ENCODE results near the gene ULK3. TPM values are rescaled to one million over a fixed set of nuclear protein-coding genes. Genes with fewer than 3 reads are reported as not detected.

ULK3 gene
- total RNA-seq, 1 donor from 2014 or later = 34.1 TPM

DNA sequence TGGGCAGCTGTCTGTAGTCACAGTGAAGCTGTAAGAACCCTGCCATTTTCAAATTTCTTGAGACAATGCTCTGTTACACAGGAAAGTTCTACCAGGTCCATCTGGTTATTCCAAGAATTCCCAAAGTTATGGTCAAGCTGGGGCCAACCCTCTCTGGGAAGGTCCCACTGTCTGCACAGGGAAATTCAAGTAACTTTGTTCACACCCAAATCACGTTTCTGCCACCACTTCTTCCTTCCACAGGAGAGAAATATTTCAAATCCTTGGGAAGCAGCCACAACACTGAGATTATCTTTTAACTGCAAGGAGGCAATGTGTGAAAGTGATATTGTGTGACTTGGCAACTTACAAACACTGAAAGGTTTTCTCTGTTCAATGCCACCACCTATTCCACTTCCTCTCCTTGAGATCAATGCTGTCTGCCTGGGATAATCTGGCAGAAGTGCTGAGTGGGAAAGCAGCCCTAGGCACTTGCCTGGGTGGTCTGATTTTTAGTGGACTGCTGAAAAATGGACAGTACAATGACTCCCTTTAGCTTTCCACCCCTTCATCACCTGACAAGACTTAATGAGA, 24.6 kb upstream of the ULK3 start:
- no peak for TF ChIP-seq CTCF (IDR thresholded peaks at IDR 0.05; ENCODE audit: borderline replicate concordance)
- no peaks in the 10 kb centered on the region for H3K27me3 ChIP-seq (ENCODE audit: low read depth)
- H3K4me1 ChIP-seq = peaks cover 92% of the 10 kb centered on the region
- intact Hi-C loops (cut with micrococcal nuclease) = no loop called here
- DNase-seq = no peak
- no peak overlapping the region for H3K4me3 ChIP-seq
- H3K9me3 ChIP-seq (replicated peaks) = no peaks in the 10 kb centered on the region
- peak overlapping the region; percentile 97 for H3K27ac ChIP-seq (replicated peaks)
- no peaks in the 10 kb centered on the region for H3K36me3 ChIP-seq

GRCh38 chr15:74866090-74866489, 23.1 kb upstream of the ULK3 start:
- DNase-seq = no peak
- Histone ChIP-seq H3K9me3 (replicated peaks) (no peaks in the 10 kb centered on the region), H3K4me1 (peaks cover 77% of the 10 kb centered on the region), H3K4me3 (no peak overlapping the region), H3K36me3 (no peaks in the 10 kb centered on the region), H3K27ac (replicated peaks) (peak overlapping the region; percentile 97), H3K27me3 (ENCODE audit: low read depth) (no peaks in the 10 kb centered on the region)
- TF ChIP-seq CTCF (IDR thresholded peaks at IDR 0.05; ENCODE audit: borderline replicate concordance) = no peak
- intact Hi-C loops (cut with micrococcal nuclease) = no loop called here

DNA sequence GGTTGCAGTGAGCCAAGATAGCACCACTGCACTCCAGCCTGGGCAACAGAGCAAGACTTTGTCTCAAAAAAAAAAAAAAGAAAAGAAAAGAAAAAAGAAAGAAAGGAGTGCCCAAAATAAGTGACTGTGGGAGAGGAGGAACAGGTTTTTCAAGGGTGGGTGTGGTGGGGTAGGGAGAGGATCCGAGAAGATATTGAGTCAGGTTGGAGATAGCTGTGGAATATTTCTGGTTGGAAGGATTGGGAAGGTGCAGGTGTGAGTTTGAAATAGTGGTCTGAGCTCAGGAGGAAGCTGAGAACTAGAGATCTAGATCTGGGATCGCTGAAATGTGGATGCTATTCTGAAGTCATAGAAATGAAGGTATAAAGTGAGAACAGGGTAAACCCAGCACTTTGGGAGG, 22.4 kb upstream of the ULK3 start:
- Histone ChIP-seq H3K36me3 (no peaks in the 10 kb centered on the region), H3K27ac (replicated peaks) (no peak overlapping the region), H3K4me1 (peaks cover 74% of the 10 kb centered on the region), H3K4me3 (no peak overlapping the region), H3K9me3 (replicated peaks) (no peaks in the 10 kb centered on the region), H3K27me3 (ENCODE audit: low read depth) (no peaks in the 10 kb centered on the region)
- no peak for TF ChIP-seq CTCF (IDR thresholded peaks at IDR 0.05; ENCODE audit: borderline replicate concordance)
- no peak for DNase-seq
- intact Hi-C loops (cut with micrococcal nuclease) = no loop called here

GRCh38 chr15:74864296-74864695, 21.3 kb upstream of the ULK3 start:
- Histone ChIP-seq H3K27ac (replicated peaks) (no peak overlapping the region), H3K9me3 (replicated peaks) (no peaks in the 10 kb centered on the region), H3K36me3 (no peaks in the 10 kb centered on the region), H3K27me3 (ENCODE audit: low read depth) (no peaks in the 10 kb centered on the region), H3K4me3 (no peak overlapping the region), H3K4me1 (peaks cover 74% of the 10 kb centered on the region)
- intact Hi-C loops (cut with micrococcal nuclease) = no loop called here
- TF ChIP-seq CTCF (IDR thresholded peaks at IDR 0.05; ENCODE audit: borderline replicate concordance) = no peak
- DNase-seq = no peak

- Histone ChIP-seq H3K36me3 (no peaks in the 10 kb centered on the region), H3K4me1 (peaks cover 74% of the 10 kb centered on the region), H3K27me3 (ENCODE audit: low read depth) (no peaks in the 10 kb centered on the region), H3K27ac (replicated peaks) (peak overlapping the region; percentile 42), H3K9me3 (replicated peaks) (no peaks in the 10 kb centered on the region), H3K4me3 (no peak overlapping the region)
- intact Hi-C loops (cut with micrococcal nuclease) = no loop called here
- no peak for TF ChIP-seq CTCF (IDR thresholded peaks at IDR 0.05; ENCODE audit: borderline replicate concordance)
- DNase-seq = no peak
Observed at GRCh38 chr15:74863239-74864056, 20.5 kb upstream of the ULK3 start.

All from left ventricle myocardium inferior (tissue), 1 donor.